HG03196 (cell line): Measurements from ENCODE around the gene TRIM41.
"Not testable (repeated sequence)": the region's sequence is repeated elsewhere in the genome, so short reads cannot be mapped to it uniquely, and the experiment has no call there.

Experiments
- ATAC-seq: cut with Tn5 transposase; IDR thresholded peaks from one replicate; pipeline ENCODE4 v1.9.1; 2021; ENCODE audit not compliant: unreplicated experiment

TRIM41 gene

GRCh38 chr5:181210148-181210547, 12.9 kb upstream of the TRIM41 start:
- not testable (repeated sequence) for ATAC-seq

DNA sequence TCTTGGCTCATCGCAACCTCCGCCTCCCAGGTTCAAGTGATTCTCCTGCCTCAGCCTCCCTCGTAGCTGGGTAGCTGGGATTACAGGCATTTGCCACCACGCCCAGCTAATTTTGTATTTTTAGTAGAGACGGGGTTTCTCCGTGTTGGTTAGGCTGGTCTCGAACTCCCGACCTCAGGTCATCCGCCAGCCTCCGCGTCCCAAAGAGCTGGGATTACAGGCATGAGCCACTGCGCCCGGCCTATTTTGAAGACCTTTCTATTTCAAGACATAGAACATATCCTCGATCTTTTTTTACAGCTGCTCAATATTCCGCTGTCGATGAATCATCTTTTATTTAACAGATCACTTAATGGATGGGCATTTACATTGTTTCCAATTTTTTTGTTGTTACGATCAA, 12.4 kb upstream of the TRIM41 start:
- not testable (repeated sequence) for ATAC-seq

GRCh38 chr5:181211208-181211607, 11.9 kb upstream of the TRIM41 start:
- no peak for ATAC-seq

DNA sequence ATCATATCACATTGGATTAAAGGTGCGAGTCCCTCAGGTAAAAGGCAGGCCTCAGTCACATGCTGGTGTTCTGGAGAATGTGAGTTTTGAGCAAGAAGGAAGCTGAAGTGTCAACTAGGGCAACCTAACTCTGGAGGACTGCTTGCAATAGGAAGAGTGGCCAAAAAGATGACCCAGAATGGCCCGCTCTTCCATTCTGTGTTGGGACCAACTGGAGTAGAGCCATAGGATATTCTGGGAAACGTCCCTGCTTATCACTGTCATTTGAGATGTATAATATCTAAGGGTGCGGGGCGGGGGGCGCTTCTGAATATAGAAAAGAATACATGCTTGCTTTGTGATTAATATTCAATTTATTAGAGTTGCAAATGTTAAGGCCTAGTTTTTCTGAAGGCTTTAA, 11.0 kb upstream of the TRIM41 start:
- no peak for ATAC-seq

GRCh38 chr5:181212934-181213333, 10.1 kb upstream of the TRIM41 start:
- ATAC-seq: no peak

- not testable (repeated sequence) for ATAC-seq
Observed at GRCh38 chr5:181214249-181214648, 8.8 kb upstream of the TRIM41 start.

- ATAC-seq: no peak
Observed at GRCh38 chr5:181215997-181216989, 6.8 kb upstream of the TRIM41 start.

- peak; percentile 21 for ATAC-seq
Observed at GRCh38 chr5:181217111-181217802, 5.8 kb upstream of the TRIM41 start.

DNA sequence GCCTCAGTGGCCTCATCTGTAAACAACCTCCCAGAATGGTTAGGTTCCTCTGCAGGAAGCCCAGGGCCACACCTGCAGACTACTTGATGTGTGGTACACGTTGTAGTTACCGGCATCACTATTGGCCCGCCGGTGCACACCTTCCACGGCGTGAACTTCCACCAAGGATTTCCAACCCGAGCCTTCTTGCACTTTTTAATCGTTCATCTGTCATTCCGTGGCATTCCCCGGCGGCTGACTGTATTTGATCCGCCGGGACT, 5.3 kb upstream of the TRIM41 start:
- peak; percentile 14 for ATAC-seq

DNA sequence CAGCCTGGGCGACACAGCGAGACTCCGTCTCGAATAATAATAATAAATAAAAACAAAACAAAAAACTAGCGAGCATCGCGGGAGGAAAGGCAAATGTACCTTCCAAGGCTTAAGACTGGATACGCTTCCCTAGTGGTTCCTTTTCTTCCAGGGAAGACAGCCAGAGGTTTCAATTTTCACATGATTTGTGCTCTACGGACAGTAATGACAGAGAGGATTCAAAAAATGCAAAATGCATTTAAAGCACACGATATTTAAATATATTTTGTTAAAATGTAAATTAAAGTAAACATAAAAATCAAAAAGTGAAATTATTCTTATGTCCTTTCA, 4.3 kb upstream of the TRIM41 start:
- ATAC-seq: no peak

GRCh38 chr5:181219262-181220177, 3.6 kb upstream of the TRIM41 start:
- no peak for ATAC-seq

DNA sequence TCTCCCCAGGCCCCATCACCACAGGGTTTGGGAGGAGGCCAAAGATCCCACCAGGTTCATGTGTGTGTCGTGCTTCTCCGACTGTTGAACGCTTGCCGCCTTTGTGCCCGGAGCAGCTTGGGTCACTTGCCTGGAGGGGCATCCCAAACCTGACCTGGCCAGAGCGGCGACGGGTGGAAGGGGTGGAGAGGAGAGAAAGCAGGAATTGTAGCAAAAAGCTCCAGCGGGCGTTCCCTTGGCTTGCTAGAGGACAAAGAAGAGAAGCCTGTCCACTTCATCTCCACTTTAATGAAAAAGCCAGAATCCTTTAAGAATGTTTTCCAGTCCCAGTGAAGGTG, 2.9 kb upstream of the TRIM41 start:
- ATAC-seq: no peak

DNA sequence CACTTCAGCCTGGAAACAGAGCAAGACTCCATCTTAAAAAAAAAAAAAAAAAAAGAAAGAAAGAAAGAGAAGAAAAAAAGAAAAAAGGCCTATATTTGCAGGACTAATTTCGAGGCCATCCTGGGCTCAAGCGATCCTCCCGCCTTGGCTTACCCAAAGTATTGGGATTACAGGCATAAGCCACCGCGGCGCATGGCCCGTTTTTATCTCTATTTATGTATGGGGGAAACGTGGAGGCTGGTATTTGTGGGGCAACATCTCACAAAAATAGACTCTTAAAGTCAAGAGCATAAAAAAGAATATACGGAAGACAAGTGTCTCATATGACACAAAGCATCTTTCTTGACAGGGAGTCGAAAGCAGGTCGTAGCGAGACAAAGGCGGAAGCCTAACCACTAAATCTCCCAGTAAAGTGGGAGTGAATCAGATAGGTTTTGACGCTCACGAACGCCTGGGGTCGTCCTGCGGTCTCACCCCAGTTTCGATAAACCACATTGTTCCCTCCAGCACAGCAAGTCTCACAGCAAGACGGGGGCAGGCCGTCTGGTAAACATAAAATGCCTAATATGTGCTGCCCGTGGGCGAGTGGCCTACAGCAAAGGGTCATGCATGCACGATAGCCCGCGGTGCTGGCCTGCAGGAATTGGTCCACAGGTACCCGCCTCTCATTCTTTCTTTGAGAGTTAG, 1.8 kb upstream of the TRIM41 start:
- ATAC-seq: no peak

- ATAC-seq: peak; percentile 31
Observed at GRCh38 chr5:181221792-181222629, 1.1 kb upstream of the TRIM41 start.

DNA sequence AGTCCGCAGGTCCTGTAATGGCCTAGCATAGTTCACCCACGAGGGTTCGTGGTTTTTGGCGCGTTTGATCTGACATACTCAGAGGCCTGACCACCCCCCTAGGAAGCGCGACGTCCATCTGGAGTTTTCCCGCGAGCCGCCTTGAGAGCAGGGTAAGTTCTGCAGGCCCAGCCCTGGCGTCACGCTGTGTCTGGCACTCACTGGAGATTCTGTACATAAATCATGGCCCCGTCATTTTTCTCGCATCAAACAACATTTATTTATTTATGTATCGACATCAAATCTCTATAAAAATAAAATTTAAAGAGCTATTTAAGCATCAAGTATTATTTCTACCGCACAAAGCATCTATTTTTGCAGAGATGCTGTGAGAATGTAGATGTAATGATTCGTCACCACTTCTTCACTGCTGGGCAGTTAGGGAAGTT, 437 bp upstream of the TRIM41 start:
- ATAC-seq: peak; percentile 0

GRCh38 chr5:181223729-181224389, 778 bp downstream of the TRIM41 start:
- ATAC-seq: no peak

- ATAC-seq: no peak
Observed at GRCh38 chr5:181224390-181225229, 1.5 kb downstream of the TRIM41 start.

GRCh38 chr5:181229996-181230395, 6.9 kb downstream of the TRIM41 start:
- ATAC-seq: no peak

DNA sequence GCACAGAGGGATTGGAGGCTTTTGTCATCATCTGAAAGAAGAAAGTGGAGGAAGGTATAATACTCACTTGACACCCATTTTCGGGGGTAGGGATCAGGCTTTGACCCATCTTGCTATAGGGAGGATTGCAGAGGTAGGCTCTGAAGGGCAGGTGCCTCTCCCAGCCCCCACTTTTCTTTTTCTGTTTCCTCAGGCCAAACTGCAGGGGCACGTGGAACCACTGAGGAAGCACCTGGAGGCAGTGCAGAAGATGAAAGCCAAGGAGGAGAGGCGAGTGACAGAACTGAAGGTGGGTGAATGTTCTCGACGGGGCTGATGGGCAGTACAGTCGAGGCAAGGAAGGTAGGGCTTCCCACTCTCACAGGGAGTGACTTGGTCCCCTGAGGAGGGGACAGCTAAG, 7.5 kb downstream of the TRIM41 start:
- ATAC-seq: no peak
